Chondrocyte (in vitro differentiated cells): ENCODE data around the gene SSX1. TPM values are rescaled to one million over a fixed set of nuclear protein-coding genes. Genes with fewer than 3 reads are reported as not detected.

Source experiments
- total RNA-seq: library from RNA; stranded (reverse); gene quantifications from 3 replicates; pipeline ENCODE4 v1.2.1, GENCODE V29; 2021

Gene SSX1
- total RNA-seq, 1 donor from 2014 or later = not detected

Other genes with a start within 250 kb of the SSX1 start
- not detected in 3 replicates for gene SPACA5, start 248.4 kb upstream of the SSX1 start, total RNA-seq
- 2.0 to 2.7 TPM (median 2.1 TPM) in 3 replicates for gene ZNF630, start 183.8 kb upstream of the SSX1 start, total RNA-seq
- gene SPACA5B, start 124.8 kb upstream of the SSX1 start, total RNA-seq = not detected in 3 replicates
- not detected in 3 replicates for gene SSX5, start 58.6 kb upstream of the SSX1 start, total RNA-seq
- not detected in 3 replicates for gene SSX3, start 101.3 kb downstream of the SSX1 start, total RNA-seq
- gene SSX4, start 128.1 kb downstream of the SSX1 start, total RNA-seq = not detected in 3 replicates
- not detected in 3 replicates for gene SSX4B, start 156.6 kb downstream of the SSX1 start, total RNA-seq
- gene SLC38A5, start 214.9 kb downstream of the SSX1 start, total RNA-seq = 2.5 to 2.7 TPM (median 2.6 TPM) in 3 replicates
- gene FTSJ1, start 220.8 kb downstream of the SSX1 start, total RNA-seq = 53.3 to 68.0 TPM (median 55.9 TPM) in 3 replicates